CD14-positive monocyte (primary cell): Measurements from ENCODE around the gene ZNF385D. TPM values are rescaled to one million over a fixed set of nuclear protein-coding genes. Genes with fewer than 3 reads are reported as not detected.

ENCODE experiments used
- DNase-seq, 3 donors: peaks; one replicate each; pipeline ENCODE4 v3.0.0-alpha.2; 2011 to 2022
- H2AFZ ChIP-seq: 2 replicates; pipeline ENCODE4 v1.6.0; 2012; ENCODE audit warnings: mild to moderate bottlenecking, low read depth, low read length, inconsistent platforms; ENCODE audit not compliant: insufficient read depth, poor library complexity, severe bottlenecking
- H3K27ac ChIP-seq, 2 donors: 1 replicate in 1 of 2; 2 replicates in 1 of 2; pipeline ENCODE4 v1.5.1; 2012 to 2013; ENCODE audit warnings: low read length in 2 of 2, control low read depth in 1 of 2, inconsistent platforms in 1 of 2, low read depth in 1 of 2, mild to moderate bottlenecking in 1 of 2
- H3K27me3 ChIP-seq, 2 donors: one replicate each; pipeline versions ENCODE4 v1.6.0 to v1.6.1; 2011 to 2013; ENCODE audit warnings: low read length in 2 of 2; ENCODE audit not compliant: control insufficient read depth in 2 of 2, insufficient read depth in 2 of 2
- H3K36me3 ChIP-seq, 2 donors: replicated peaks in 1 of 2; 1 replicate in 1 of 2; 2 replicates in 1 of 2; pipeline versions ENCODE4 v1.5.1 to v1.6.1; 2012 to 2013; ENCODE audit warnings: low read length in 2 of 2, control low read depth in 1 of 2, inconsistent platforms in 1 of 2, mild to moderate bottlenecking in 1 of 2; ENCODE audit not compliant: insufficient read depth in 2 of 2, control insufficient read depth in 1 of 2
- H3K4me1 ChIP-seq, 2 donors: 1 replicate in 1 of 2; 2 replicates in 1 of 2; pipeline versions ENCODE4 v1.5.1 to v1.6.1; 2012 to 2013; ENCODE audit warnings: low read length in 2 of 2, control low read depth in 1 of 2, inconsistent platforms in 1 of 2, mild to moderate bottlenecking in 1 of 2, moderate library complexity in 1 of 2; ENCODE audit not compliant: insufficient read depth in 2 of 2, control insufficient read depth in 1 of 2
- H3K4me2 ChIP-seq: replicated peaks from 2 replicates; pipeline ENCODE3; 2012; ENCODE audit warnings: low read length, moderate library complexity, mild to moderate bottlenecking; ENCODE audit not compliant: poor library complexity, severe bottlenecking; ENCODE audit errors: extremely low read depth
- H3K4me3 ChIP-seq, 3 experiments: fragments of 200-600 bp in 1 of 3; sonication (generic) in 1 of 3; replicated peaks in 1 of 3; 1 replicate in 2 of 3; 2 replicates in 1 of 3; pipeline ENCODE4 v1.5.1; 2011 to 2013; ENCODE audit warnings: low read length in 3 of 3, mild to moderate bottlenecking in 3 of 3, control low read depth in 2 of 3, low read depth in 2 of 3, inconsistent platforms in 1 of 3, moderate library complexity in 1 of 3
- H3K79me2 ChIP-seq: 2 replicates; pipeline ENCODE4 v1.6.0; 2012; ENCODE audit warnings: mild to moderate bottlenecking, control low read depth, inconsistent platforms, low read length, moderate library complexity; ENCODE audit not compliant: insufficient read depth
- H3K9ac ChIP-seq: 2 replicates; pipeline ENCODE4 v1.6.0; 2017; ENCODE audit warnings: low read length, mild to moderate bottlenecking; ENCODE audit not compliant: insufficient read depth, poor library complexity, severe bottlenecking
- H3K9me3 ChIP-seq, 2 donors: replicated peaks in 1 of 2; 1 replicate in 1 of 2; 2 replicates in 1 of 2; pipeline versions ENCODE4 v1.5.1 to v1.6.1; 2012 to 2013; ENCODE audit warnings: low read length in 2 of 2, control low read depth in 1 of 2; ENCODE audit not compliant: control insufficient read depth in 1 of 2, insufficient read depth in 1 of 2
- H4K20me1 ChIP-seq: 2 replicates; pipeline ENCODE4 v1.6.0; 2012; ENCODE audit warnings: mild to moderate bottlenecking, low read length, control low read depth, moderate library complexity; ENCODE audit not compliant: insufficient read depth
- H3K27ac Mint-ChIP-seq, 7 donors: one replicate each; pipeline ENCODE4 v1.8.0; 2020; ENCODE audit warnings: mild to moderate bottlenecking in 7 of 7, mixed read lengths in 7 of 7, moderate library complexity in 6 of 7, inconsistent platforms in 2 of 7
- H3K27me3 Mint-ChIP-seq, 3 donors: one replicate each; pipeline ENCODE4 v1.8.0; 2021 to 2022; ENCODE audit warnings: low read depth in 3 of 3, mild to moderate bottlenecking in 3 of 3, mixed read lengths in 3 of 3, moderate library complexity in 3 of 3, inconsistent platforms in 1 of 3
- H3K36me3 Mint-ChIP-seq, 2 donors: one replicate each; pipeline ENCODE4 v1.8.0; 2020; ENCODE audit warnings: mixed read lengths in 2 of 2, inconsistent platforms in 1 of 2, mild to moderate bottlenecking in 1 of 2
- H3K4me1 Mint-ChIP-seq: one replicate; pipeline ENCODE4 v1.8.0; 2020; ENCODE audit warnings: mild to moderate bottlenecking, mixed read lengths
- H3K4me3 Mint-ChIP-seq, 2 donors: one replicate each; pipeline ENCODE4 v1.8.0; 2020; ENCODE audit warnings: mild to moderate bottlenecking in 2 of 2, mixed read lengths in 2 of 2, moderate library complexity in 1 of 2
- H3K9me3 Mint-ChIP-seq, 7 donors: one replicate each; pipeline ENCODE4 v1.8.0; 2020 to 2022; ENCODE audit warnings: mixed read lengths in 7 of 7, mild to moderate bottlenecking in 6 of 7, moderate library complexity in 6 of 7, inconsistent platforms in 2 of 7
- CTCF ChIP-seq: fragments of 200-600 bp; IDR thresholded peaks from one replicate; pipeline ENCODE4 v1.8.0; 2022; ENCODE audit warnings: antibody characterized with exemption, mild to moderate bottlenecking
- WGBS: methylation state at CpG from one replicate; pipeline ENCODE4 v1.1.5; 2013; ENCODE audit warnings: missing lambda C conversion rate; ENCODE audit not compliant: insufficient coverage; 5-methylcytosine and 5-hydroxymethylcytosine counted together
- intact Hi-C, 2 donors: fragments of 100-400 bp; cut with micrococcal nuclease; formaldehyde crosslinking; loops; one replicate each; pipeline versions ENCODE4 v1.15.0 to v1.15.1; 2023
- polyA plus RNA-seq, 3 donors: library from polyadenylated mRNA; depleted of rRNA in 1 of 3; unstranded in 2 of 3; stranded (reverse) in 1 of 3; fragments of 300-500 nt in 2 of 3; fragments of >200 nt in 1 of 3; fragmentation: Illumina TruSeq in 2 of 3; gene quantifications; 1 replicate in 2 of 3; 2 replicates in 1 of 3; pipeline ENCODE4 v1.2.3, GENCODE V29; 2012 to 2021

Gene ZNF385D
- polyA plus RNA-seq, 3 donors = not detected

GRCh38 chr3:21754839-21755238, 3.8 kb upstream of the ZNF385D start:
- no peak overlapping the region for H3K4me3 Mint-ChIP-seq
- peaks cover 8 to 17% (median 9%) of the 10 kb centered on the region in 3 donors for H3K27me3 Mint-ChIP-seq
- H3K79me2 ChIP-seq = no peaks in the 10 kb centered on the region
- no peak overlapping the region for H2AFZ ChIP-seq
- no peak for TF ChIP-seq CTCF
- intact Hi-C loops = no loop called here
- H3K4me1 ChIP-seq = no peaks in the 10 kb centered on the region
- DNase-seq = no peak
- WGBS = no CpG with 5 or more reads among the region's 1 CpG
- no peak overlapping the region for H3K27ac Mint-ChIP-seq
- no peaks in the 10 kb centered on the region for H4K20me1 ChIP-seq
- peaks cover 0 to 5% (median 2%) of the 10 kb centered on the region in 7 donors for H3K9me3 Mint-ChIP-seq
- H3K36me3 Mint-ChIP-seq = no peaks in the 10 kb centered on the region
- no peaks in the 10 kb centered on the region for H3K9me3 ChIP-seq
- H3K4me3 ChIP-seq = no peak overlapping the region
- H3K4me1 Mint-ChIP-seq = no peaks in the 10 kb centered on the region
- H3K4me2 ChIP-seq = no peak overlapping the region
- peaks cover 4 to 8% of the 10 kb centered on the region in 2 donors for H3K27me3 ChIP-seq
- no peak overlapping the region for H3K27ac ChIP-seq
- H3K9ac ChIP-seq = no peak overlapping the region
- H3K36me3 ChIP-seq = no peaks in the 10 kb centered on the region

- no peak overlapping the region for H3K27ac ChIP-seq
- WGBS = 94% methylated on average over 2 of the region's 3 CpGs
- no peaks in the 10 kb centered on the region for H3K9me3 ChIP-seq
- H3K27ac Mint-ChIP-seq = no peak overlapping the region
- H3K4me1 Mint-ChIP-seq = no peaks in the 10 kb centered on the region
- no peak overlapping the region for H2AFZ ChIP-seq
- H3K4me3 Mint-ChIP-seq = no peak overlapping the region
- peaks cover 9 to 19% (median 9%) of the 10 kb centered on the region in 3 donors for H3K27me3 Mint-ChIP-seq
- intact Hi-C loops = no loop called here
- H3K4me2 ChIP-seq = no peak overlapping the region
- TF ChIP-seq CTCF = no peak
- DNase-seq = no peak
- no peaks in the 10 kb centered on the region for H3K36me3 Mint-ChIP-seq
- H3K27me3 ChIP-seq = peaks cover 6 to 8% of the 10 kb centered on the region in 2 donors
- H4K20me1 ChIP-seq = no peaks in the 10 kb centered on the region
- no peaks in the 10 kb centered on the region for H3K4me1 ChIP-seq
- peaks cover 0 to 5% (median 2%) of the 10 kb centered on the region in 7 donors for H3K9me3 Mint-ChIP-seq
- H3K4me3 ChIP-seq = no peak overlapping the region
- no peak overlapping the region for H3K9ac ChIP-seq
- no peaks in the 10 kb centered on the region for H3K36me3 ChIP-seq
- no peaks in the 10 kb centered on the region for H3K79me2 ChIP-seq
Observed at GRCh38 chr3:21752749-21753347, 1.8 kb upstream of the ZNF385D start.
